HepG2 (cell line): Measurements from ENCODE around the gene AMBRA1. TPM values are rescaled to one million over a fixed set of nuclear protein-coding genes. Genes with fewer than 3 reads are reported as not detected.

Source experiments
- ATAC-seq: fragments of 200-7000 bp; cut with Tn5 transposase; 3 replicates; pipeline ENCODE4 v1.9.1; 2020; ENCODE audit warnings: mild to moderate bottlenecking, moderate library complexity
- BruUV-seq: library from RNA; stranded (reverse); fragments of 400-500 nt; replicated peaks from 2 replicates; lab custom pipeline; 2021; lab: Mats Ljungman, UMichigan
- CTCF ChIA-PET: fragments of 300-600 bp; formaldehyde crosslinking; extraction: SDS; loops from one replicate; lab custom pipeline; 2021; ENCODE audit warnings: low total read pairs, inconsistent platforms, low intra/inter-chr PET ratio; lab: Yijun Ruan, JAX
- POLR2A ChIA-PET: fragments of 350-600 bp; sonication (Branson Sonifier 250); formaldehyde crosslinking; loops from one replicate; lab custom pipeline; 2020; ENCODE audit warnings: antibody characterized with exemption, inconsistent platforms; lab: Yijun Ruan, JAX
- DNase-seq: peaks from one replicate; pipeline ENCODE4 v3.0.0-alpha.2; 2015; ENCODE audit warnings: low spot score
- FAIRE-seq: peaks from 3 replicates; lab custom pipeline; 2011; peaks lifted over from hg19 to GRCh38; lab: Jason Lieb, UNC
- H2AFZ ChIP-seq: one replicate; pipeline ENCODE4 v1.6.1; 2011; ENCODE audit warnings: low read length, inconsistent platforms
- H3K27ac ChIP-seq: fragments of 300-600 bp; 3 replicates; pipeline ENCODE4 v1.8.0; 2011; ENCODE audit warnings: mixed run types, mild to moderate bottlenecking, mixed read lengths, low read length, inconsistent platforms; ENCODE audit not compliant: insufficient read depth; ENCODE audit errors: extremely low read length
- H3K27me3 ChIP-seq, 2 experiments: fragments of 200-600 bp in 1 of 2; 2 replicates in 1 of 2; 3 replicates in 1 of 2; pipeline versions ENCODE4 v1.6.0 to v1.8.0; 2011; ENCODE audit warnings: low read length in 2 of 2, mild to moderate bottlenecking in 2 of 2, moderate library complexity in 2 of 2, inconsistent platforms in 1 of 2; ENCODE audit not compliant: insufficient read depth in 2 of 2, control insufficient read depth in 1 of 2
- H3K36me3 ChIP-seq, 2 experiments: fragments of 200-600 bp in 1 of 2; replicated peaks in 1 of 2; 2 replicates in 1 of 2; 3 replicates in 1 of 2; pipeline versions ENCODE4 v1.5.1 to v1.8.0; 2011; ENCODE audit warnings: low read length in 2 of 2, inconsistent platforms in 1 of 2; ENCODE audit not compliant: insufficient read depth in 2 of 2, control insufficient read depth in 1 of 2
- H3K4me1 ChIP-seq: 2 replicates; pipeline ENCODE4 v1.5.1; 2012; ENCODE audit warnings: low read length, inconsistent platforms; ENCODE audit not compliant: insufficient read depth
- H3K4me2 ChIP-seq: 2 replicates; pipeline ENCODE4 v1.6.0; 2011; ENCODE audit warnings: low read depth, low read length, inconsistent platforms
- H3K4me3 ChIP-seq, 3 experiments: fragments of 200-600 bp in 1 of 3; sonication (generic), shearing (Covaris generic) in 1 of 3; replicated peaks in 1 of 3; 2 replicates each; pipeline ENCODE4 v1.5.1; 2011 to 2016; ENCODE audit warnings: low read length in 3 of 3, inconsistent platforms in 2 of 3, low read depth in 2 of 3, mild to moderate bottlenecking in 2 of 3, control low read depth in 1 of 3, mixed read lengths in 1 of 3; ENCODE audit not compliant: insufficient read depth in 1 of 3
- H3K79me2 ChIP-seq: one replicate; pipeline ENCODE4 v1.6.1; 2011; ENCODE audit warnings: low read length, inconsistent platforms; ENCODE audit not compliant: insufficient read depth
- H3K9ac ChIP-seq: 2 replicates; pipeline ENCODE4 v1.6.0; 2011; ENCODE audit warnings: mild to moderate bottlenecking, low read depth, low read length, inconsistent platforms; ENCODE audit not compliant: insufficient read depth
- H3K9me3 ChIP-seq: 2 replicates; pipeline ENCODE4 v1.5.1; 2012; ENCODE audit warnings: mild to moderate bottlenecking, low read length
- H4K20me1 ChIP-seq: 2 replicates; pipeline ENCODE4 v1.6.0; 2011; ENCODE audit warnings: inconsistent platforms, mild to moderate bottlenecking, low read length, moderate library complexity; ENCODE audit not compliant: insufficient read depth
- ARNT ChIP-seq: fragments of 450-650 bp; IDR thresholded peaks from 2 replicates; pipeline ENCODE4 v1.6.1; 2017
- CEBPG ChIP-seq: IDR thresholded peaks from 2 replicates; pipeline ENCODE4 v1.6.1; 2016
- CREM ChIP-seq, 2 experiments: sonication (generic) in 1 of 2; formaldehyde crosslinking in 1 of 2; IDR thresholded peaks; 2 replicates each; pipeline versions ENCODE4 v1.4.0 to v1.6.1; 2016 to 2020; ENCODE audit warnings: antibody characterized with exemption in 1 of 2, mild to moderate bottlenecking in 1 of 2, missing genetic modification reagents in 1 of 2
- DNMT3B ChIP-seq: conservative IDR thresholded peaks from 2 replicates; pipeline ENCODE4 v1.6.1; 2016; ENCODE audit warnings: missing biosample characterization, control low read depth
- ERF ChIP-seq: IDR thresholded peaks from 2 replicates; pipeline ENCODE4 v1.6.1; 2018; ENCODE audit warnings: missing biosample characterization, missing genetic modification reagents
- FOXP1 ChIP-seq, 2 experiments: fragments of 450-650 bp in 1 of 2; IDR thresholded peaks; 2 replicates each; pipeline ENCODE4 v1.6.1; 2017 to 2018; ENCODE audit warnings: antibody characterized with exemption in 1 of 2
- HNRNPL ChIP-seq: fragments of 200-400 bp; formaldehyde crosslinking; IDR thresholded peaks from 2 replicates; pipeline ENCODE4 v1.6.1; 2017; ENCODE audit warnings: mild to moderate bottlenecking, low read depth, low read length
- MEF2D ChIP-seq: sonication (generic); formaldehyde crosslinking; IDR thresholded peaks from 2 replicates; pipeline ENCODE4 v1.5.1; 2020; ENCODE audit warnings: mild to moderate bottlenecking, missing genetic modification reagents
- NCOR1 ChIP-seq: fragments of 200-600 bp; sonication (generic); IDR thresholded peaks from 2 replicates; pipeline ENCODE4 v1.7.0; 2017; ENCODE audit warnings: antibody characterized with exemption, low read length, borderline replicate concordance
- PPARG ChIP-seq: conservative IDR thresholded peaks from 2 replicates; pipeline ENCODE4 v1.6.1; 2016; ENCODE audit warnings: missing biosample characterization, missing genetic modification reagents
- SAP130 ChIP-seq: IDR thresholded peaks from 2 replicates; pipeline ENCODE4 v1.6.1; 2016; ENCODE audit warnings: low read depth
- ZFYVE20 ChIP-seq: sonication (generic); formaldehyde crosslinking; IDR thresholded peaks from 2 replicates; pipeline ENCODE4 v1.8.0; 2023; ENCODE audit warnings: low read depth, mild to moderate bottlenecking, moderate library complexity, missing genetic modification reagents, borderline replicate concordance
- ZNF34 ChIP-seq: sonication (generic); formaldehyde crosslinking; IDR thresholded peaks from 2 replicates; pipeline ENCODE4 v1.4.0; 2020; ENCODE audit warnings: mild to moderate bottlenecking, missing genetic modification reagents, borderline replicate concordance
- ZNF484 ChIP-seq: sonication (generic); formaldehyde crosslinking; IDR thresholded peaks from 2 replicates; pipeline ENCODE4 v1.5.1; 2020; ENCODE audit warnings: mild to moderate bottlenecking, low read depth, missing genetic modification reagents, borderline replicate concordance
- ZNF496 ChIP-seq: sonication (generic); formaldehyde crosslinking; IDR thresholded peaks from 2 replicates; pipeline ENCODE4 v1.8.1; 2023; ENCODE audit warnings: mild to moderate bottlenecking, moderate library complexity, missing genetic modification reagents; ENCODE audit not compliant: insufficient replicate concordance
- ZNF607 ChIP-seq: sonication (generic); formaldehyde crosslinking; IDR thresholded peaks from 2 replicates; pipeline ENCODE4 v1.5.1; 2020; ENCODE audit warnings: missing genetic modification reagents, mild to moderate bottlenecking, borderline replicate concordance
- ZNF737 ChIP-seq: sonication (generic); formaldehyde crosslinking; IDR thresholded peaks from 2 replicates; pipeline ENCODE4 v1.5.0; 2020; ENCODE audit warnings: missing genetic modification reagents, mild to moderate bottlenecking, borderline replicate concordance
- WGBS: methylation state at CpG from one replicate; pipeline ENCODE4 v1.1.6; 2017; ENCODE audit warnings: low lambda C conversion rate; 5-methylcytosine and 5-hydroxymethylcytosine counted together
- in situ Hi-C: cut with HindIII; loops from 2 replicates; pipeline ENCODE4 v1.10.0; 2017; ENCODE audit warnings: low pct_unique_long_range_greater_than_20kb; ENCODE audit not compliant: extremely low pct_ligation_motif_present
- intact Hi-C: fragments of 100-400 bp; cut with micrococcal nuclease; formaldehyde crosslinking; loops from one replicate; pipeline ENCODE4 v1.10.0; 2022; ENCODE audit not compliant: unreplicated experiment
- polyA plus RNA-seq, 8 experiments: library from polyadenylated mRNA; depleted of rRNA in 3 of 8; stranded (reverse) in 7 of 8; unstranded in 1 of 8; fragments of >200 nt; fragmentation: Illumina TruSeq in 4 of 8; extraction: Trizol in 4 of 8; gene quantifications; 2 replicates each; pipeline versions ENCODE4 v1.2.1 to v1.2.3, GENCODE V29; 2011 to 2016; ENCODE audit warnings: low read depth in 4 of 8, missing spikeins in 1 of 8, mixed read lengths in 1 of 8; ENCODE audit not compliant: insufficient read depth in 1 of 8
- total RNA-seq, 5 experiments: library from RNA; depleted of rRNA; stranded (reverse); fragments of >200 nt; fragmentation: Illumina TruSeq; extraction: Trizol; gene quantifications; 2 replicates each; pipeline ENCODE4 v1.2.3, GENCODE V29; 2016; ENCODE audit warnings: low read depth in 1 of 5
- TF ChIP-seq, protein P1 (sequence below): sonication (generic); formaldehyde crosslinking; IDR thresholded peaks from 2 replicates; pipeline ENCODE4 v1.8.1; 2023; ENCODE audit warnings: mild to moderate bottlenecking, missing genetic modification reagents
- TF ChIP-seq, protein P2 (sequence below): sonication (generic); formaldehyde crosslinking; IDR thresholded peaks from 2 replicates; pipeline ENCODE4 v1.5.0; 2020; ENCODE audit warnings: mild to moderate bottlenecking, missing genetic modification reagents
- TF ChIP-seq, protein P3 (sequence below): sonication (generic); formaldehyde crosslinking; IDR thresholded peaks from 2 replicates; pipeline ENCODE4 v1.8.0; 2022; ENCODE audit warnings: missing genetic modification reagents, mild to moderate bottlenecking, borderline replicate concordance

AMBRA1 gene
- total and polyA plus RNA-seq, 2 of the 13 experiments (the other 11 are each of a cell fraction or from before 2014, with no cell fraction given) = 15.7 to 26.0 TPM

DNA sequence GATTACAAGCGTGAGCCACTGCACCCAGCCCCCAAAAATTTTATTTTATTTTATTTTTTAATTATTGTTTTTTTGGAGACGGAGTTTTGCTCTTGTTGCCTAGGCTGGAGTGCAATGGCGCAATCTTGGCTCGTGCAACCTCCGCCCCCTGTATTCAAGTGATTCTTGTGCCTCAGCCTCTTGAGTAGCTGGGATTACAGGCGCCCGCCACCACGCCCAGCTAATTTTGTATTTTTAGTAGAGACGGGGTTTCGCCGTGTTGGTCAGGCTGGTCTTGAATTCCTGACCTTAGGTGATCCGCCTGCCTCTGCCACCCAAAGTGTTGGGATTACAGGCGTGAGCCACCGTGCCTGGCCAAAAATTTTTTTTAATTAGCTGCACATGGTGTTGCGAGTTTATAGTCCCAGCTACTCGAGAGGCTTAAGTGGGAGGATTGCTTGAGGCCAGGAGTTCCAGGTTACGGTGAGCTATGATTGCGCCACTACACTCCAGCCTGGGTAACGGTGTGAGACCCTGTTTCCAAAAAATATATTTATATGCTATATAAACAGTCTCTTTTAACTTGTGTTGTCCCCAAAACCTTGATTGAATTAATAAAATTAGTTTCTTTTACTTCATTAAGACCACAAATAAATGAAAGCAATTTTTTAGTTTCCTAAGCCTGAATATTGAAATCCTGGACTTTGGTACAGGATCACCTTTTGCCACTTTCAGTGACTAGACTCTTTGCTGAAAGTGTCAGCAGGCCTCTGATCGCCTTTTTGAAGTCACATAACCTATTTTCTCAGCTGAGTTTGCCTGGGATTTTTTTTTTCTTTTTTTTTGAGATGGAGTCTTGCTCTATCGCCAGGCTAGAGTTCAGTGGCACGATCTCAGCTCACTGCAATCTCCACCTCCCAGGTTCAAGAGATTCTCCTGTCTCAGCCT, 39.7 kb upstream of the AMBRA1 start:
- no peak overlapping the region for H3K4me3 ChIP-seq
- ChIA-PET POLR2A (interaction anchor here (1.3 kb wide), 2 partner anchors 9 to 40 kb away, joined by 3 to 4 read pairs; partner anchors contain the start of gene AMBRA1), CTCF (no interaction called here)
- 75% methylated on average over 22 of the region's 22 CpGs for WGBS
- DNase-seq = peak; percentile 49
- no peaks in the 10 kb centered on the region for H3K9me3 ChIP-seq
- H2AFZ ChIP-seq = no peak overlapping the region
- peaks cover 9 to 46% of the 10 kb centered on the region in 2 experiments; a peak in 4 of 5 replicates for H3K36me3 ChIP-seq
- H3K4me1 ChIP-seq = peaks cover 31% of the 10 kb centered on the region
- no TSS peak for BruUV-seq
- H3K4me2 ChIP-seq = peak overlapping the region; percentile 0; the same call in 1 of the 2 replicates
- peaks cover 12% of the 10 kb centered on the region for H3K79me2 ChIP-seq
- H3K27ac ChIP-seq = peak overlapping the region; percentile 69
- FAIRE-seq = no peak
- H3K27me3 ChIP-seq = no peaks in the 10 kb centered on the region
- ATAC-seq = peak; percentile 74
- intact Hi-C loops (no loop called here), in situ Hi-C loops (no loop called here)
- no peak overlapping the region for H3K9ac ChIP-seq
- H4K20me1 ChIP-seq = no peaks in the 10 kb centered on the region
- no peak for TF ChIP-seq DNMT3B (CRISPR knock-in tag)
- TF ChIP-seq SAP130 (CRISPR knock-in tag) = peak; percentile 29; the same call in 1 of the 2 replicates
- TF ChIP-seq ZFYVE20 (CRISPR knock-in tag) = no peak
- no peak for TF ChIP-seq ZNF737 (CRISPR knock-in tag)
- TF ChIP-seq CEBPG (CRISPR knock-in tag) = 0 out of 2 replicates have a peak, but pooled peaks have one; percentile 19
- TF ChIP-seq ZNF484 = no peak
- TF ChIP-seq, protein P1, sequence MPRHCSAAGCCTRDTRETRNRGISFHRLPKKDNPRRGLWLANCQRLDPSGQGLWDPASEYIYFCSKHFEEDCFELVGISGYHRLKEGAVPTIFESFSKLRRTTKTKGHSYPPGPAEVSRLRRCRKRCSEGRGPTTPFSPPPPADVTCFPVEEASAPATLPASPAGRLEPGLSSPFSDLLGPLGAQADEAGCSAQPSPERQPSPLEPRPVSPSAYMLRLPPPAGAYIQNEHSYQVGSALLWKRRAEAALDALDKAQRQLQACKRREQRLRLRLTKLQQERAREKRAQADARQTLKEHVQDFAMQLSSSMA (CRISPR knock-in tag) = no peak
- no peak for TF ChIP-seq ARNT
- no peak for TF ChIP-seq HNRNPL
- TF ChIP-seq ERF = 0 out of 2 replicates have a peak, but pooled peaks have one; percentile 23
- peak; percentile 44; the same call in 1 of the 2 replicates for TF ChIP-seq CREM (IDR thresholded peaks at IDR 0.05)
- no peak for TF ChIP-seq CREM (CRISPR knock-in tag; IDR thresholded peaks at IDR 0.05)
- TF ChIP-seq PPARG = 0 out of 2 replicates have a peak, but pooled peaks have one; percentile 23
- TF ChIP-seq, protein P2, sequence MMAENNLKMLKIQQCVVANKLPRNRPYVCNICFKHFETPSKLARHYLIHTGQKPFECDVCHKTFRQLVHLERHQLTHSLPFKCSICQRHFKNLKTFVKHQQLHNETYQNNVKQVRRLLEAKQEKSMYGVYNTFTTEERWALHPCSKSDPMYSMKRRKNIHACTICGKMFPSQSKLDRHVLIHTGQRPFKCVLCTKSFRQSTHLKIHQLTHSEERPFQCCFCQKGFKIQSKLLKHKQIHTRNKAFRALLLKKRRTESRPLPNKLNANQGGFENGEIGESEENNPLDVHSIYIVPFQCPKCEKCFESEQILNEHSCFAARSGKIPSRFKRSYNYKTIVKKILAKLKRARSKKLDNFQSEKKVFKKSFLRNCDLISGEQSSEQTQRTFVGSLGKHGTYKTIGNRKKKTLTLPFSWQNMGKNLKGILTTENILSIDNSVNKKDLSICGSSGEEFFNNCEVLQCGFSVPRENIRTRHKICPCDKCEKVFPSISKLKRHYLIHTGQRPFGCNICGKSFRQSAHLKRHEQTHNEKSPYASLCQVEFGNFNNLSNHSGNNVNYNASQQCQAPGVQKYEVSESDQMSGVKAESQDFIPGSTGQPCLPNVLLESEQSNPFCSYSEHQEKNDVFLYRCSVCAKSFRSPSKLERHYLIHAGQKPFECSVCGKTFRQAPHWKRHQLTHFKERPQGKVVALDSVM (CRISPR knock-in tag) = peak; percentile 51; the same call in 1 of the 2 replicates
- TF ChIP-seq FOXP1 (IDR thresholded peaks at IDR 0.05) = no peak
- 0 out of 2 replicates have a peak, but pooled peaks have one; percentile 10 for TF ChIP-seq FOXP1 (CRISPR knock-in tag; IDR thresholded peaks at IDR 0.05)
- TF ChIP-seq ZNF607 (CRISPR knock-in tag) = no peak
- no peak for TF ChIP-seq ZNF496 (CRISPR knock-in tag)
- TF ChIP-seq, protein P3, sequence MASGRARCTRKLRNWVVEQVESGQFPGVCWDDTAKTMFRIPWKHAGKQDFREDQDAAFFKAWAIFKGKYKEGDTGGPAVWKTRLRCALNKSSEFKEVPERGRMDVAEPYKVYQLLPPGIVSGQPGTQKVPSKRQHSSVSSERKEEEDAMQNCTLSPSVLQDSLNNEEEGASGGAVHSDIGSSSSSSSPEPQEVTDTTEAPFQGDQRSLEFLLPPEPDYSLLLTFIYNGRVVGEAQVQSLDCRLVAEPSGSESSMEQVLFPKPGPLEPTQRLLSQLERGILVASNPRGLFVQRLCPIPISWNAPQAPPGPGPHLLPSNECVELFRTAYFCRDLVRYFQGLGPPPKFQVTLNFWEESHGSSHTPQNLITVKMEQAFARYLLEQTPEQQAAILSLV = no peak
- no peak for TF ChIP-seq MEF2D
- TF ChIP-seq ZNF34 (CRISPR knock-in tag) = no peak
- peak; percentile 76 for TF ChIP-seq NCOR1
